Right atrium auricular region (tissue), 2 donors: Measurements from ENCODE around the gene UBE2J1. TPM values are rescaled to one million over a fixed set of nuclear protein-coding genes. Genes with fewer than 3 reads are reported as not detected.
A peak's percentile ranks its signal among the peaks of the same experiment; 100 is the strongest.

Experiments
- DNase-seq: peaks from one replicate; pipeline ENCODE4 v3.0.0-alpha.2; 2019; ENCODE audit warnings: low spot score
- H3K27ac ChIP-seq, 2 donors: fragments of 200-600 bp; sonication (generic); 1 replicate in 1 of 2; 2 replicates in 1 of 2; pipeline ENCODE4 v1.5.1; 2016 to 2019
- H3K27me3 ChIP-seq, 2 donors: fragments of 200-600 bp; sonication (generic); one replicate each; pipeline versions ENCODE4 v1.5.1 to v1.6.0; 2017 to 2019
- H3K36me3 ChIP-seq: fragments of 200-600 bp; sonication (generic); one replicate; pipeline ENCODE4 v1.5.1; 2016
- H3K4me1 ChIP-seq, 2 donors: fragments of 200-600 bp; sonication (generic); one replicate each; pipeline versions ENCODE4 v1.5.1 to v1.6.0; 2017 to 2019
- H3K4me3 ChIP-seq, 2 donors: fragments of 200-600 bp; sonication (generic); 1 replicate in 1 of 2; 2 replicates in 1 of 2; pipeline ENCODE4 v1.5.1; 2017 to 2019; ENCODE audit warnings: mild to moderate bottlenecking in 1 of 2, moderate library complexity in 1 of 2
- H3K9me3 ChIP-seq, 2 donors: fragments of 200-600 bp; sonication (generic); one replicate each; pipeline ENCODE4 v1.5.1; 2019
- CTCF ChIP-seq, 2 donors: fragments of 200-600 bp; sonication (generic); IDR thresholded peaks; one replicate each; pipeline ENCODE4 v1.5.1; 2019; ENCODE audit warnings: antibody characterized with exemption in 2 of 2
- total RNA-seq, 2 donors: library from RNA; depleted of rRNA; stranded (reverse); fragments of >200 nt; gene quantifications; one replicate each; pipeline ENCODE4 v1.1.0, GENCODE V29; 2016

UBE2J1 gene
- total RNA-seq, 2 donors from 2014 or later = 13.8 to 15.6 TPM

GRCh38 chr6:89375427-89376267 lies 23.1 kb upstream of the UBE2J1 start:
- Histone ChIP-seq H3K9me3 (no peaks in the 10 kb centered on the region), H3K4me3 (no peak overlapping the region), H3K27ac (no peak overlapping the region), H3K36me3 (no peaks in the 10 kb centered on the region), H3K4me1 (peaks cover 0 to 21% of the 10 kb centered on the region in 2 donors), H3K27me3 (no peaks in the 10 kb centered on the region)
- no peak for DNase-seq
- TF ChIP-seq CTCF (IDR thresholded peaks at IDR 0.05) = peak in 1 of 2 donors; percentile 42

GRCh38 chr6:89372506-89372901 lies 20.0 kb upstream of the UBE2J1 start:
- no peak overlapping the region for H3K4me3 ChIP-seq
- H3K9me3 ChIP-seq = no peaks in the 10 kb centered on the region
- no peaks in the 10 kb centered on the region for H3K36me3 ChIP-seq
- no peaks in the 10 kb centered on the region for H3K27me3 ChIP-seq
- no peak for TF ChIP-seq CTCF (IDR thresholded peaks at IDR 0.05)
- no peak for DNase-seq
- H3K4me1 ChIP-seq = peaks cover 0 to 22% of the 10 kb centered on the region in 2 donors
- H3K27ac ChIP-seq = peak overlapping the region; percentile 37 to 42

GRCh38 chr6:89371849-89372505 lies 19.5 kb upstream of the UBE2J1 start:
- peak; percentile 91 to 97 for TF ChIP-seq CTCF (IDR thresholded peaks at IDR 0.05)
- peaks cover 0 to 22% of the 10 kb centered on the region in 2 donors for H3K4me1 ChIP-seq
- H3K36me3 ChIP-seq = no peaks in the 10 kb centered on the region
- H3K27ac ChIP-seq = peak overlapping the region; percentile 37 to 42
- no peaks in the 10 kb centered on the region for H3K27me3 ChIP-seq
- peak; percentile 78 for DNase-seq
- H3K9me3 ChIP-seq = no peaks in the 10 kb centered on the region
- no peak overlapping the region for H3K4me3 ChIP-seq

GRCh38 chr6:89368999-89369398 lies 16.5 kb upstream of the UBE2J1 start:
- Histone ChIP-seq H3K4me1 (peaks cover 0 to 22% of the 10 kb centered on the region in 2 donors), H3K27ac (peak overlapping the region in 1 of 2 donors; percentile 14)
- peak; percentile 65 for DNase-seq

GRCh38 chr6:89368107-89368506 lies 15.6 kb upstream of the UBE2J1 start:
- no peak for DNase-seq
- H3K4me1 ChIP-seq = peaks cover 0 to 22% of the 10 kb centered on the region in 2 donors
- peak overlapping the region in 1 of 2 donors; percentile 14 for H3K27ac ChIP-seq
- H3K36me3 ChIP-seq = no peaks in the 10 kb centered on the region
- H3K4me3 ChIP-seq = no peak overlapping the region
- peak; percentile 63 to 85 for TF ChIP-seq CTCF (IDR thresholded peaks at IDR 0.05)
- no peaks in the 10 kb centered on the region for H3K27me3 ChIP-seq
- H3K9me3 ChIP-seq = no peaks in the 10 kb centered on the region

More at GRCh38 chr6:89368999-89369398, 16.5 kb upstream of the UBE2J1 start:
- Histone ChIP-seq H3K4me3 (no peak overlapping the region), H3K36me3 (no peaks in the 10 kb centered on the region), H3K27me3 (no peaks in the 10 kb centered on the region), H3K9me3 (no peaks in the 10 kb centered on the region)
- TF ChIP-seq CTCF (IDR thresholded peaks at IDR 0.05) = peak; percentile 32 to 69
